GM20000 (cell line): ENCODE measurements around the gene HS3ST3B1.

Experiments
- DNase-seq: peaks from one replicate; pipeline ENCODE4 v3.0.0; 2012; ENCODE audit warnings: low spot score
- CTCF ChIP-seq: IDR thresholded peaks from 2 replicates; pipeline ENCODE4 v1.5.1; 2012; ENCODE audit warnings: mild to moderate bottlenecking, control low read depth; ENCODE audit errors: extremely low read depth, missing control alignments

HS3ST3B1 gene

DNA sequence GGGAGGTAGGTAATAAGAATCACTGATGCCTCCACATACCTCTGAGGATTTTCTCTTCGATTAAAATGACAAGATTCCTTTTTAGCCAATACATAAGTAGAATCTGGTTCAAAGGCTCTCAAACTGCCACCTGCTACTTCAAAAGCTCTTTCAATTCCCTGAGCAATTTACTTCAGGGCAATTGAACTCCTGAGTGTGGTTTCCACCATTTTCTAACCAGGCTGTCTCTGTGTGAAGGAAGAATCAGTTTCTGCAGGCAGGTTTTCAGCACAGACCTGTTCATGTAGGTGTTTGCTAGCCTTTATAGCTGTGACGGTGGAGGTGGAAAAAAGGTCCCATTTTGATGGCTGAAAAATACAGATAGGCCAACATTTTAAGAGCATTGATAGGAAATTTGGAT lies 18.2 kb upstream of the HS3ST3B1 start:
- DNase-seq, result no peak
- TF ChIP-seq CTCF, result no peak

GRCh38 chr17:14289162-14289561 lies 11.7 kb upstream of the HS3ST3B1 start:
- no peak for DNase-seq
- TF ChIP-seq CTCF, result no peak

GRCh38 chr17:14294876-14295275 lies 6.0 kb upstream of the HS3ST3B1 start:
- DNase-seq, result no peak
- no peak for TF ChIP-seq CTCF

- TF ChIP-seq CTCF, result no peak
- no peak for DNase-seq
These were observed 5.2 kb upstream of the HS3ST3B1 start for GRCh38 chr17:14295676-14296075.

DNA sequence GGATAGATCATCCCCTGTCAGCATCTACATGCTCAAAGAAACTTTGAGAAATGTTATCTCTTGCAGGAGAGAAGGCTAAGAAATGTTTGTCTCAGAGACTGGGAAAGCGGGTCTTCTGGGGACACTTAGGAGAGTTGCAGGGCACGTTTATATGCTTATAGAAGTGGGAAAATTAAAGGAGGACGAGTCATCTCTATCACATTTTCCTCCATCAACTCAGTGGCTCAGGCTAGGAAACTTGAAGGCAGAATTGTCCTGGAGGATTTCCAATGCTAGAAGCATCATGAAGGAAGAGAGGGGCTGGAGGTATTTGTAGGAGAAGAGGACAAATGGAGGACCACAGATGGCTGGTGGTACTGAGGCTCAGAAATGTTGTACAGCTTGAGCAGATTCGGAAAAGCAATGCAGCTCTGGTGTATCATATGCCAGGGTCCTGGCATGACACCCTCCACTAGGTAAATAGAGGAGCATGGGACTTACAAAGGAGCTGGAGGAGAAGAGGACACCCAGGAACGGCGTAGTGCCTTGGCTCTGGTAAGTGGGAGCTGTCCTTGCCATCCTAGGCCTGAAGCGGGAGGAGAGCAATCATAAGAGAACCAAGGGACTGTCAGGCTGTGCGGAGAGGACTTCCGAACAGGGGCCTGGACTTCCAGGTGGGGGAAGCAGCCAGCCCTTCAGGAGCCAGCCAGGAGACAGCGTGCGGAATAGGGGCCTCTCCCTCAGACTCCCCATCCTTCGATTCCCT lies 4.5 kb upstream of the HS3ST3B1 start:
- no peak for TF ChIP-seq CTCF
- no peak for DNase-seq

DNA sequence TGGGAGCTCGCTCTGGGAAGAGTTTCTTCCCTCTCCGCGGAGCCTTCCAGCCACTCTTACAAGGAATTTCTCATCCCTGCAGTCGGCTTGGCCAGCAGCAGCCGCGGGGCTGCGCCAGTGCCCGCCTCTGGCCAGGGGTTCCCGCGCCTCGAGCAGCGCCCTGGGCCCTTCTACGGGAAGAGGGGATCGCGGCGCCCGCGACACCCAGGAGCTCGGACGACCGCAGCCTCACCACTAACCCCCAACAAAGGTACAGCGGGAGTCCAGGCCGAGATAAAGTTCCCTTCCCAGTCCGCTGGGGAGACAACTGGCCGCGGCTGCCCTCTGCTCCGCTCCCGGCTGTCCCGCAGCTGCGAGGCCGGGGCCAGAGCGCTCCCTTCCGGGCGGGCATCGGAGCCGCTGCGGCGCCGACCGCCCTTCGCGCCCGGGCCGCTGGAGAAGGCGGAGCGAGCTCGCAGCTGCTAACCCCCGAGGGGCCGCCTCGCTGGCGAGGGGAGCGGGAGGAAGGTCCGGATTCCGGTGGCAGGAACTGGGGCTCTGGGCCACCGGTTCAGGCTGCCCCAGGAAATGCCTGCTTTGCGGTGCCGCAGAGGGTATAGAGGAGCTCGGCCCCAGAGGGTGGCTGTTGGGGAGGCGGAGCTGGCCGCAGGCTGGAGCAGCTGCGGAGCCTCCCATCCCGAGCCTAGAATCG lies 3.6 kb upstream of the HS3ST3B1 start:
- DNase-seq, result peak; percentile 36
- TF ChIP-seq CTCF, result no peak

GRCh38 chr17:14298221-14298946 lies 2.5 kb upstream of the HS3ST3B1 start:
- DNase-seq, result no peak
- no peak for TF ChIP-seq CTCF
